ENCODE results near the gene AEBP1.

AEBP1 gene

DNA sequence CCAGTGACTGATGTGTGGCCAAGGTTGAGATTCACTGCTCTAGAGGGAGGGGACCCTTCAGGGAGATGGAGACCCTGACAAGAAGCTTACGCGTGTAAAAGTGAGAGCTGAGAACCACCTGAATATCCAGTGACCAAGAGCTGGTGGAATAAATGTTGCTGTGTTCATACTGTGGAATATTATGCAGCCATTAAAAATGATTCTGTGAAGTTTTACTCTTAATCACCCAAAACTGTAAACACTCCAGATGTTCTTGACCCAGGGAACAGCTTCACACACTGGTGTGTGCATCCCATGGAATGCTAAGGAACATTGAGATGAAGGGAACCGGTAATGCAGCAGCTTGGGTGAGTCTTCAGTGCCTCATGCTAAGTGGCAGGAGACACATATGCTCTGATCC lies 17.5 kb upstream of the AEBP1 start:
- no peak for DNase-seq

DNA sequence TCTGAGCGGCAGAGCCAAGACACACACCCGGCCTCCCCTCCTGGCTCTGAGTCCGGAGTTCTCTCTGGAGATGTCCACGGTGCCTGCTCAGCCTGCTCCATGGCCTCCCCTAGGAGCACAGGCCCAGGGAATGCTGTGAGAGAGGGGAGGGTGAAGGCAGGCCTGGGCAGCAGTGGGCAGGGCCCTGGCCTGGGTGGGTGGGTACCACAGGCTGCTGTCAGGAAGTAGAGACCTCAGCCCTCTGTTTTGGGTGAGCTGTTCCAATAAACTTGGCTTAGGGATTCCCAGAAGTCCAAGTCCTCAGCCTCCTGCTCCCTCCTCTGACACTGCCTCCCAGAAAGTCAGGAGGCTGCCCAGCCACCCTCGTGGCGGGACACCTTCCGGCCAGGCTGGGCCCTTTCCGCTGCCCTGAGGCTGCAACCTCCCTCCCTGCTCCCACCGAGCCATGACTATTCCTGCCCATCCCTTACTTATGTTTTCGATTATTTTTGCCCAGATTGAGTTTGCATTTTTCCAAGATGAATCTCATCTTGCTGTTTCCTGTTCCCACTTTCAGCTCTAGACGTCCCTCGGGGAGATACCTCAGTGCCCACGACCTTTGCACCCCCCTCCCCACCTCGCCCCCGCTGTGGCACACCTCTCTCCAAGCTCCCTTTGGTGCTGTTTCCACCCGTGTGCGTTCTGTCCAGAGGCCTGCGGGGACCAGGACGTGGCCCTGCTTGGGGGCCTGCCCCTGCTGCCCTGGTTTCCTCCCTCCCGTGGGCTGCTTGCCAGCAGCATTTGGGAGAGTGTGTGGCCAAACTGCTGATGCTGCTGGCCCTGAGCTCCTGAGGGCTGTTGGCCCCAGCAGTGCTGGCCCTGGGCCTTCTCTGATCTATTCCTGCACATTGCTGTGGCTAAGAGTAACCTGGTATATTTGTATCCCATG lies 16.0 kb upstream of the AEBP1 start:
- DNase-seq, result no peak

DNA sequence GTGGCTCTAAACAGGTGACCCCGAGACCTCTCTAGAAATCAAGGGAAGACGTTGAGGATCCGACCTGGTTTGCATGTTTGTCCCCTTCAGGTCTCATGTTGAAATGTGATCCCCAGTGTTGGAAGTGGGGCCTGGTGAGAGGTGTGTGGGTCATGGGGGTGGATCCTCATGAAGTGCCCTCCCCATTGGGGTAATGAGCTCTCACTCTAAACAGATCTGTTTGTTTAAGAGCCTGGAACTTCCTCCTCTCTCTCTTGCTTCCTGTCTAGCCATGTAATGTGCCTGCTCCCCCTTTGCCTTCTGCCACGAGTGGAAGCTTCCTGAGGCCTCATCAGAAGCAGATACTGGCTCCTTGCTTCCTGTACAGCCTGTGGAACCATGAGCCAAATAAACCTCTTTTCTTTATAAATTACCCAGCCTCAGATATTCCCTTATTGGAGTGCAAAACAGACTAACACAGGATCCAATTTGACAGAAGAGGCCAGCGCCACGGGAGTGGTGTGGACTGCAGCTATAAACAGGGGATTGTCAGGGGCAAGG lies 11.0 kb upstream of the AEBP1 start:
- DNase-seq, result no peak

DNA sequence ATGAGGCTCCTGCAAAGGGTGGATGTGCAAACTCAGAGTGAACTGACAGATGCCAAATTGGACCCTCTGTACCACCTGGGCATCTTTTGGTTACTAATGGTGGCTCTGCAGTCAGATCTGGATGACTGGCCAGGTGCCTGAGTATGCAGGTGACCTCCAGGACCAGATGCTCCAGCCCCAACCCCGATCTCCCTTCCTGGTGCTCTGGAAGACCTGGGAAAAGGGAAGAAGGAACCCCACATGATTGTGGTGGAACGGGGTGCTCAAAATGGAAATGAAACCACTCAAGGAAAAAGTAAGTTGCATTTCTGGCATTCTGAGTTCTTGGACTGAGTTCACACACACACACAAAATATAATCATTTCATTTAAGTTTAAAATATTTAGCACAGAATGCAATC lies 9.8 kb upstream of the AEBP1 start:
- DNase-seq, result no peak

DNA sequence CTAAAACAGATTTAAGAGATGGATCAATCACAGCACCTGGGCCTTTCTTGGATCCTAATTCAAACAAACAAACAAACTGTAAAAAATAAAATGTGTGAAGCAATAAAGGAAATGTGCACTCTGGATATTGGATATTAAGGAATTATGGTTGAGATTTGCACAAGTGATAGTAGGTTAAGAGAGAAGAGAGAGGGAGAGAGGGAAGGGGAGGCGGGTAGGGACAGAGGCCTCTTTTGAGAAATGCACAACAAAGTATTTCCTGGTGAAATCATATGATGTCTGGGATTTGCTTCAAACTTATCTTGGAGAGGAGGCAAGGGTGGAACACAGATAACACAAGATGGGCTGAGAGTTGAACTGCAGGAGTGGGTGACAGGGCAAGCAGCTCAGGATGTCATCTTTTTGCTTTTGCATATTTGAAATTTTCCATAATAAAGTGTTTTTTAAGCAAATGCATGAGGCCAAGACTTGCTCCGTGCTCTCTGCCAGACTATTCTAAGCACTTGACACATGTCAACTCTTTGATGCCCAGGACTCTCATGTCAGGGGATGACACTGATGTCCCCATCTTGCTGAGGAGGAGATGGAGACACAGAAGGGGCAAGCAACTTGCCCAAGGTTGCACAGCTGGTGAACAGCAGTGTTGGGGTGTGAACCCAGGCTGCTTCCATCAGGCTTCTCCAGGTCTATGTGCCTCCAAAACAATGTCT lies 9.1 kb upstream of the AEBP1 start:
- no peak for DNase-seq

DNA sequence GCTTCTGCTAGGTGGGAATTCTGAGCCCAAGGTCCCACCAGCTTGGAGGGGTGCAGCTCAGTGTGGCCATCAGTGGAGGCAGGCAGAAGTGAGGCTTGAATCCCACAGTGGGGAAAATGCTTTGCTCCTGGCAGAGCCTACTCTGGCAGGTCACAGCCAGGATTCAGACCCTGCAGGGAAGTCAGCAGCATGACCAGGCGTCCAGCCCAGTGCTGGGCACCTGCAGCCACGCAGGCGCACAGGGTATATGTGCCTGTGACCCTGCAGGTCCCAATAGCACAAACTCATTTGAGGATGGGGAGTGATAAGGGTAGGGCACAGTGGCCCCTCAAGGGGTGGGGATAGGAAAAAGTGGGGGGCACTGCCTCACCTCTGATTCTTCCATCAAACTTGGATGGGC lies 8.4 kb upstream of the AEBP1 start:
- DNase-seq, result no peak

DNA sequence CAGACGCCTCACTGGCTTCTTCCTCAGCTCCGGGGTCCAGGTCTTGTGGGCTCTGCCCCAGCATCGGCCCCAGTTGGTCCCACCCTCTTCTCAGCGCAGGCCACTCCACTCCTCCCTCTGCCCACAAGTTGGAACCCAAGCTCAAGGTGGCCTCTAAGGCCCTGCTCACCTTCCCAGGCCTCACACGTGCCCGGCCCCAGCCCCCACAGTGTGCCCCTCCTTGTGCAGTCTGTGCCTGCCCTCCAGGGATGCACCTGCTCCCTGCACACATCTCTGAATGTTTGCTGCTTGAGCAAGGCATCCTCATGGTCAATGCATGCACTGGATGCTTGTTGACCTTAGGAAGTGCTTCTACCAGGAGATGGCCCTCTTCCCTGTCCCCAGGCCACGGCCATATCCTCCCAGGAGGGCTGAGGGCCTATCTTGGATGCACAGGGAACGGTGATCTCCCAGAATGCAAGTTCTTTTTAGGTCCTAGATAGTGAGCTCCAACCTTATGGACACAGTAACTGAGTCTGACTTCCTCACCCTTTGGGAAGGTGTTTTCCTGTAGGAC lies 7.7 kb upstream of the AEBP1 start:
- no peak for DNase-seq

DNA sequence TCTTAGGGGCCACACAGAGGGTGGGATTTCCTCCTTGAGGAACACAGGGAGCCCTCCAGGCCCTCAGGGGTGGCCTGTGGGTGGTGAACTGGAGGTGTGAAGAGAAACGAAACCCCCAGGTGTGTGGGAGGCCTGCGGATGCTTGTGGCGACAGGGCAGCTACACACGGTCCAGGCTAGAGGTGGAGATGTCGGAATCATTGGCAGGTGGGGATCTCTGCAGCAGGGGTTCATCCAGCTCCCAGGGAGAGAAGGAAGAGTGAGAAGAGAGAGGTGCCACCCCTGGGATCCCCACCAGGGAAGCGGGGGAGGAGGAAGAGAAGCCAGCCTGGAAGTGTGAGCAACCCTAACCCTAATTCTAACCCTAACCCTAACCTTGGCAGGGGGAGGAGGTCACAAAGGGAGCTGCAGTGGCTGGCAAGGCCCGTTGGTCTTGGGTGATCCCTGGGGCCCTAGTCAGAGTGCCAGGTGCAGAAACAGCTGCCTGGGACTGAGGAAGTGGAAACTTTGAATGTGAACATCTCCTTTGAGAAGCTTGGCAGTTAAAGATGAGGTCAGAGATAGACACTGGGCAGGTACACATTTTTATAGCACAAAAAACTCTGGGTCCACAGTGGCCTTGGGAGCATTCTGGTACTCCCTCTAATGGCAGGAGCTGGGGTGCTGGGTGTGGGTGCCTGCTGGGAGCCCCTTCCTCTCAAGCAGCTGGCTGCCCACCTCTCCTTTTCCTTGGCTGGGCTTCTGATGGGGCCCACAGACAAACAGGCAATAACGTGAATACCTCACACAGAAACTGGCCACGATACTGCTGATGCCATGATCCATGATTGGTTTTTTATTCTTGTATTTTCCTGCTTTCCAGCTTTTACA lies 6.8 kb upstream of the AEBP1 start:
- DNase-seq, result no peak

DNA sequence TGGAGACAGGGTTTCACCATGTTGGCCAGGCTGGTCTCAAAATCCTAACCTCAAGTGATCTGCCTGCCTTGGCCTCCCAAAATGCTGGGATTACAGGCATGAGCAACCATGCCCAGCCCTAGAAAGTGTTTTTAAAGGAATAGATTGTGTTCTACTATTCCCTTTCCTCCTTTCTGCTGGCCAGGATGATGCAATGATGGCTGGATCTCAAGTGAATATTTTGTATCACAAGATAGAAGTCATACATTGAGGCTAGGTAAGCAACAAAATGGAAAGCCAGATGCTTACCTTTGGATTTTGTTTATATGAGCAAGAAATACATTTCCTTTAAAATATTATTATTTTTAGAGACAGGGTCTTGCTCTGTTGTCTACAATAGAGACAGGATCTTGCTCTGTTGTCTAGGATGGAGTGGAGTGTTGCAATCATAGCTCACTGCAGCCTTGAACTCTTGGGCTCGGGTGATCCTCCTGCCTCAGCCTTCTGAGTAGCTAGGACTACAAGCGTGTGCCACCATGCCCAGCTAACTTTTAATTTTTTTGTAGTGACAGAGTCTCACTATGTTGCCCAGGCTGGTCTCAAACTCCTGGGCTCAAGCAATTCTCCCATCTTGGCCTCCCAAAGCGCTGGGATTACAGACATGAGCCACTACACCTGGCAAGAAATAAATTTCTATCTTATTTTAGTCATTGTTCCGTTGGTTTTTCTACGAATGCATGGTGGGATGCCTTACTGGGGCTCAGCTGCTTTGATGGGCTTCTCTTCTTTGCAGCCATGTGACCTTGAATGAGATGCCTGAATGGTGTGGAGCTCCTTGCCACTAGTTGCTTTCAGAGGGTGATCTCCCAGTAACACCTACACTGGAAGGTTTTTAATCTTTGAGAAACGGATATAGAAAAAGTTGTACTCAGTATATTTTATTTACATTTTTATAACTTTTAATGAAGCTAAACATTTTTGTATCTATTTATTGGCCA lies 5.8 kb upstream of the AEBP1 start:
- no peak for DNase-seq

DNA sequence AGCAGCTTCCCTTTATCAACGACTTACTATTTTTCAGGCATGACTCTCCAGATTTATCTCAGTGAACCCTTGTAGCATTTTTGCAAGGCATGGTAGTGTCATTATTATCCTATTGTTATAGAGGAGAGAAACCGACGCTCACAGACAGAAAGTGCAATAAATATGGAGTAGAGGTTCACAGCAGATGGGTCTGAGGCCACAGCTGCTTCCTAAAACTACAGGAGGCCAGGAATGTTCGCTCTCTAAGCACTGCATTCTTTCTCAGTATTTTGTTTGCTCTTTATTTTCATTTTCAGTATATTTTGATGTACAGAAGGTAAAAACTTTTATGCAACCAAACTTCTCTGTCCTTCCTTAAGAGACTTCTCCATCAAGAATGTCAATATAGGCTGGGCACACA lies 4.5 kb upstream of the AEBP1 start:
- DNase-seq, result no peak

DNA sequence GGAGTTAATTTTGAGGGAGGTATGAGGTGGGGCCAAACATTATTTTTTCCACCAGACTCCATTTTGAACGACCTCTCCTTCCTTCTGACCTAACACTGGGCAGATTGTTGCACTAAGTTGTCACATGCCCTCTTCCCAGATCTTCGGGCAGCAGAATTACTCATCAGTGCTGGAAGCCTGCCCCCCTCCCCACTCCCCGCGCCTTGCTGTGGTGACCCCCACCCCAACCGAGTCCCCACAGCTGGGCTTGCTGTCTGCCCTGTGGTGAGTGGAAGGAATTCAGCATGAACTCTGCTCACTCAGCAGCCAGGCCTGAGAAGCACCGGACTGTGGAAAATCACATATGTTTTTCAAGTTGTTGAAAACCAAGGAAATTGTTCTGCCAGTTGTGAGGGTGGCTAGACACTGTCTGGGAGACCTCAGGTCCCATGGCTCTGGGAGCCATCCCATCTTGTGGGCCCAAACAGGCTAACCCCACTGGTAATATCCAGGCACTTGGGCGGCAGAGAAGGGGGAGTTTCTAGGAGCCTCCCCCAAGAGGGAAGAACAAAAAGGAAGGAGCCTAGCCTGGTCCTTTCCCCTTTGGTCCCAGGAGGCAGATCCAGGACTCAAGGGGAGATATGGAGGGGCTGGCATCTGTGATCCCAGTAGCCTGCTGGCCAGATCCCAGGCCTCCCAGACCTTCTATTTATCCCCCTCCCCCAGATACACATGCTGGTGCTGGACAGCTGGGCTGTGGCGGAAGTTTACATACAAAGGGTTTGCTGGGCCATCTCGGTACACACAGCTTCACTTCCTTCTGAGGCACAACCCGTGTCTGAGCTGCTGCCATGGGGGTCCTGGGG lies 3.5 kb upstream of the AEBP1 start:
- no peak for DNase-seq

DNA sequence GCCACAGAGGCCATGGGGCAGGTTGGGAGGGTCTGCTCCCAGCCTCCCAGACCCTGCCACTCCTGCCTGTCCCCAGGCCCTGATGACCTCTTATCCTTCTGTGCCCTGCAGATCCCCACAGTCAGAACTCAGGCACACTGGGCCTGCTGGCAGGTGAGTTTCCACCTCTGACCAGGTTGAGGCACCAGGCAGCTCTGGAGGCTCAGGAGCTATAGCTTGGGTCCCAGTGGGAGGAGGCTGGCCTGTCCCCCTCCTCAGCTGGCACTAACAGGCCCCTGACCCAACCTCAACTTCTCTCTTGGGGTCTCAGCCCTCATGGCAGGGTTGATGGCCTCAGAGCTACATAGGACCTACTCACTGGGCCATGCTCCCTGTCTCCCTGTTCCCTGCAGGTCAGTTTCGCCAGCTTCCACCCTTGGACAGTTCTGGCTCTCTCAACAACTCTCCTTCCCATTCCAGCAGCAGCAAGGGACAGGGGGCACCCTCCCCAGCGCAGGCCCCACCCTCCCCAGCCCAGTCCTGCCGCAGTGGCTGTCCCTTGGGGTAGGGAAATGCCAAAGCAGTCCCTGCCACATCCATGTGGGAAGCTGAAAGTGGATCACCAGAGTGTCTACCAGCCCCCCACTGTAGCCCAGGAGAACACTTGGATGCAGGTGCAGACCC lies 2.7 kb upstream of the AEBP1 start:
- no peak for DNase-seq

DNA sequence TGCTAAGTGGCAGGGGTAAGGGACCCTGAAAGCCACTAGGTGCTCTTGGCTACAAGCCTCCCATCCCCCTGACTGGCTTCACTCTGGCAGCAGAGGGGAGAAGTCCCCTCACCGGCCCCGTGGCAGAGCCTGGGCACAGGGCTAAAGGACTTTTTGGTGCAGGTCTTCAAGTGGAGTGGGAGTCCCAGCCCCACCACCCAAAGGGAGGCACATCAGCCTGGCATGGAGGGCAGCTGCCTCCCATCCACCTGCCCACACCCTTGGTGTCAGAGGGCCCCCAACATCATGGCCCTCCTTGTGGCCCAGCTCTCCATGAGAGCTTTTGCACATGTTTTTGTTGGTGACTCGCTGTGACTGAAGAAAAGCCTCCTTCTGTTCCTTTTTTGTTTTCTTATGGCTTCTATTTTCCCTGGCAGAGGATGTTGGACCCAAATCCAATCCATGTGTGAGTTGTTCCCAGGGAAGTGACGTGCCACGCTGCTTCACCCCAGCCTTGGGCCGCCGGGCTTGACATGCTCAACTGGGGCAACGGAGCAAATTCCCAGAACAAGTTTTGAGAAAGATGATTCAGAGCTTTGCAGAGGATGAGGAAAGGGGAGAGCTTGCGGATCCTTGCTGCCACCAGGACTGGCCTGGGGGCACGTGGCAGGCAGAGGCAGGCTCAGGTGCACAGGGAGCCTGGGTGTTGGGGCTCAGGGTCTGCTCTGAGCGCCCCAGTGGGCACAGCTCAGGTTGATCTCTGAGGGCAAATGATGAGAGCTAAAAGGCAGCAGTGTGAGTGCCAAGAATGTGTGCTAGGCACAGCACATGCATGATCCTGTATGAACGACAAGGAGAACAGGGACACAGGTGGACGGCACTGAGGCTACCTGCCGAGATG lies 1.9 kb upstream of the AEBP1 start:
- no peak for DNase-seq

DNA sequence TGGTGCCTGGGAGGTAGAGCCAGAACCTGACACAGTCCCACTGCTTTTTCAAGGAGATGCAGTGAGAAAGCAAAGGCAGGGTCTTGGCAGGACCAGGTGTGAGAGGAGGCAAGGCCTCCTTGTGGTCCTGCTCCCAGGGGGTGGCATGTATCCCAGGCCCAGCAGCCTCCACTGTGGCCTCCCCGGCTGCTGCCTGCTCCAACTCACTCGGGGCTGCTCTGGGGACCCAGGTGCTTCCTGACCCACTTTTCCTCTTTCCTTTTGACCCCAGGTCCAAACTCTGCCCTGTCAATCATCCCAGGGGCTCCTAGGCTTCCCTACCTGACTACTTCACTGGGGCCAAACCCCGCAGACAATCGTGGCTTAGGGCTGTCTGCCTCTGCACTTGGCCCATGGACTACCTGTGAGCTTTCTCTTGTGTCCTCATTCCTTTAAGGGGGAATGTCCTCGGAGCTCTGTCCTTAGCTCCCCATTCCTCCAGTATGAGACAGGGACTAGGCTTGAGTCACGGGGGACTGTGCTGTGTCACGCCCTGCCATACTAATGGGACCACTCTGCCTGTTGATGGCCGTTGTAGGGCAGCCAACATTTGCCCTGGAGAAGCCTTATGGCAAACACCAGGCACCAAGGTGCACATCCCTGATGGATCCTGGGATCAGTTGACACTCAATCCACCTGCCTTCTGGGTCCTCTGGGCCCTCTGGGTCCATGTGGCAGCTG lies 1.1 kb upstream of the AEBP1 start:
- no peak for DNase-seq

DNA sequence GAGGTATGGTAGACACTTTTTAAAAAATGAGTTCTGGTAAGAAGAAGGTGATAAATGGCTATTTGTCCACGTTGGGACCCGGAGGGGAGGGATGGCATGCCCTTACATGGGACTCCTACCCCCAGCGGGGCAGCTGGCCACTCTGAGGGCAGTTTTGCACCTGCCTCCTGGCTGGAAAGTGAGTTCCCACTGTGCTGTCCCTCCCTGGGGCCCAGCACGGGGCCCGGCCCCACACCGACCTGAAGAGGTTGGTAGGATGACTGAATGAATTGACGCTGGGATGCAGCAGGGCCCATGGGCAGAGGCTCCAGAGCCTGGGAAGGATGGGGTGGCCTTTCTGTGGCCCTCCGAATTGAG lies 601 bp upstream of the AEBP1 start:
- no peak for DNase-seq

DNA sequence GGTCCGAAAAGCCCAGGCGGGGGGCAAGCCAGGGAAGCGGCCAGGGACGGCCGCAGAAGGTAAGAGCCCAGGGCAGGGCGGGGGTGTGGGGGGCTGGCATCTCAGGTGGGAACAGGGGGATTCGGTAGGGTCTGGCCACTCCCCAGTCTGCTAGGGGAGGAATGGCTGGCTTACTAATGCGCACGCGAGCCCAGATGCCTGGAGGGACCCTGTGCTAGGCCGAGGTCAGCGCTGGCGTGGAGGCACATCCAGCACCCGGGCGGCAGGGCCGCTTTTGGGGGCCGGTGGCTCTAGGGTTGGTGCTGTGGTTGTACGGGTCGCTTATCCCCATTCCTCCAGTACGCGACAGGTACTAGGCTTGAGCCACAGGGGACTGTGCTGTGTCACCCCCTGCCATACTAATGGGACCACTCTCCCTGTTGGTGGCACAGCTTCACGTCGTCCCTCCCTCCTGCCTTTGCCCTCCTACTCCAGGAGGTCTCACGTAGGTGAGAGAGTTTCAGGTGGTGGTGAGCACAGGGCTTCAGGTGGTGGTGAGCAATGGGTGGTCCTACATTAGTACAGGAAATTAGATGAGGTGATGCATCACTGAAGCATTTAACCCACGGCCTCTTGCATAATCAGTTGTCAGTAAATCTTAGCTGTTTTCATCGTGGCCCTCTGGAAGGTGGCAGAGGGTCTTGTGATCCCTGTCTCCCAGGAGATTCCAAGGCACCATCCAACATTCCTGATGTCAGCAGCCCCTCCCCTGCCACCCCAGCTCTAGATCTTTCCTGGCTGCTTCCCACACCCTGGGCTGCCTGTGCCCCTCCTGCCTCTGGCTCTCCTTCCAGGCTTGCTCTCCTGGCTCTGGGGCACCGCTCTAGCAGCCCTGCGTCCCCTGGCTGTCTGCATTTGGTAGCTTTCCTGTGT lies 971 bp downstream of the AEBP1 start:
- no peak for DNase-seq

DNA sequence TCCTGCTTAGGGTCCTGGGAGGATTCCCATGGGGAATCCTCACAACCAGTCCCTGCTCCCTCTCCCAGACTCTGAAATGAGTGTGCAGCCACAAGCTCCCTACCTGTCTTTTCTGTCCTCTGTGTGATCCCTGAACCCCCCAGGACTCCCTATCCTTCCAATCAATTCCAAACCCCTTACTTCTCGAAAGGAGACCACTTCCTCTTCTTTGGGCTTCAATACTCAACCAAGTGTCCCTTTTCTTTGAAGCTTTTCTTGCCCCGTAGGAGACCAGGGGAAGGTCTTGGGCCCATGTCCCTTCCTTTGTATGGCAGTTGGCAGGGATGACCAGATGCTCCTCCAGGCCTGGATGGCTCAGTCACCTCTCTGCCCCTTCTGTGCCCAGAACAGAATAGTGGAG lies 1.7 kb downstream of the AEBP1 start:
- no peak for DNase-seq
